C4-2B (cell line): Measurements from ENCODE around the gene DSCAM.

Experiments
- H3K27ac ChIP-seq: fragments of 450-650 bp; 2 replicates; pipeline ENCODE4 v1.5.1; 2017
- ZFX ChIP-seq: fragments of 450-650 bp; IDR thresholded peaks from 2 replicates; pipeline ENCODE4 v1.6.1; 2017
- TF ChIP-seq, protein P1 (sequence below): fragments of 450-650 bp; conservative IDR thresholded peaks from 2 replicates; pipeline ENCODE4 v1.5.1; 2017; ENCODE audit warnings: mild to moderate bottlenecking

Gene DSCAM

DNA sequence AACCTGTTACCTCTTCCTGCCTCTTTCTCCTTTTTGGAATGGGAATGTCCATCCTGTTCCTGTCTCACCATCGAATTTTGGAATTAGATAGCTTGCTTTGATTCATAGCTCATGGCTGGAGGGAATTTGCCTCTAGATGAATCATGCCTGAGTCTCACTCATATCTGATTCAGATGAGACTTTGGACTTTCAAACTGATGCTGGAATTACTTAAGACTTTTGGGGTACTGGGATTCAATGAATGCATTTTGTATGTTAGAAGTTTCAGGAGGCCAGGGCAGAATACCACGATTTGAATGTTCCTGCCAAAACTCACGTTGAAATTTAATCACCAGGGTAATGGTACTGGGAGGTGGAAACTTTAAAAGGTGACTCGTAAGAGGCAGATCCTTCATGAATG lies 132.4 kb downstream of the DSCAM start:
- no peak for TF ChIP-seq ZFX
- TF ChIP-seq, protein P1, sequence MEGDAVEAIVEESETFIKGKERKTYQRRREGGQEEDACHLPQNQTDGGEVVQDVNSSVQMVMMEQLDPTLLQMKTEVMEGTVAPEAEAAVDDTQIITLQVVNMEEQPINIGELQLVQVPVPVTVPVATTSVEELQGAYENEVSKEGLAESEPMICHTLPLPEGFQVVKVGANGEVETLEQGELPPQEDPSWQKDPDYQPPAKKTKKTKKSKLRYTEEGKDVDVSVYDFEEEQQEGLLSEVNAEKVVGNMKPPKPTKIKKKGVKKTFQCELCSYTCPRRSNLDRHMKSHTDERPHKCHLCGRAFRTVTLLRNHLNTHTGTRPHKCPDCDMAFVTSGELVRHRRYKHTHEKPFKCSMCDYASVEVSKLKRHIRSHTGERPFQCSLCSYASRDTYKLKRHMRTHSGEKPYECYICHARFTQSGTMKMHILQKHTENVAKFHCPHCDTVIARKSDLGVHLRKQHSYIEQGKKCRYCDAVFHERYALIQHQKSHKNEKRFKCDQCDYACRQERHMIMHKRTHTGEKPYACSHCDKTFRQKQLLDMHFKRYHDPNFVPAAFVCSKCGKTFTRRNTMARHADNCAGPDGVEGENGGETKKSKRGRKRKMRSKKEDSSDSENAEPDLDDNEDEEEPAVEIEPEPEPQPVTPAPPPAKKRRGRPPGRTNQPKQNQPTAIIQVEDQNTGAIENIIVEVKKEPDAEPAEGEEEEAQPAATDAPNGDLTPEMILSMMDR = no peak
- H3K27ac ChIP-seq = no peak overlapping the region

DNA sequence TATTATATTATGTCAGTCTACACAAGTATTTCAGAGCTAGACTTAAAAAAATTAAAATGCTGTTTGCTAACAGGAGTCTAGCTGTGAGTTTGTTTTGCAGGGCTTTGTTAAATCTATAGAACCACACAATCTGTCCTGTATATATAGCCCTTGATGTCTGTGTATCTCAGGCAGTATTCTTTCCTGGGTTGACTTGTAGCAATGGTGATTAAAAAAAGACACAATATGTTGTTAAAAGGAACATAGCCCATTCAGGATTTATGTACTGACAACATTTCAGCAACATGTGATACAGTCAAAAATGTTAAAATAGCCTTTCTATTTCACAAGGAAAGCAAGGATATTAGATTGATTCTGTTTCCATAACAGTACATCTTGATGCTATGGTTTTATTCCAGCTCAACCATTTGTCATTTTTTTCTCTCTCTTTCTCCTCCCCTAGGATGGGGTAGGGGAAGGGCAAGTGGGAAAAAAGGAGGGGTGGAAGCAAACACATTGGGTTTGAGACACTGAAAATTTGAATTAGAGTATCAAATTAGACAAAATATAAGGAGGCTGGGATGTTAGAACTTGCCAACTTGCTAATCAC lies 139.2 kb downstream of the DSCAM start:
- no peak overlapping the region for H3K27ac ChIP-seq
- TF ChIP-seq, protein P1 = no peak
- no peak for TF ChIP-seq ZFX

GRCh38 chr21:40706806-40707655 lies 139.9 kb downstream of the DSCAM start:
- no peak overlapping the region for H3K27ac ChIP-seq
- no peak for TF ChIP-seq ZFX
- TF ChIP-seq, protein P1 = no peak

- no peak overlapping the region for H3K27ac ChIP-seq
- TF ChIP-seq, protein P1 = no peak
- TF ChIP-seq ZFX = no peak
These were observed 140.8 kb downstream of the DSCAM start for GRCh38 chr21:40706176-40706575.

DNA sequence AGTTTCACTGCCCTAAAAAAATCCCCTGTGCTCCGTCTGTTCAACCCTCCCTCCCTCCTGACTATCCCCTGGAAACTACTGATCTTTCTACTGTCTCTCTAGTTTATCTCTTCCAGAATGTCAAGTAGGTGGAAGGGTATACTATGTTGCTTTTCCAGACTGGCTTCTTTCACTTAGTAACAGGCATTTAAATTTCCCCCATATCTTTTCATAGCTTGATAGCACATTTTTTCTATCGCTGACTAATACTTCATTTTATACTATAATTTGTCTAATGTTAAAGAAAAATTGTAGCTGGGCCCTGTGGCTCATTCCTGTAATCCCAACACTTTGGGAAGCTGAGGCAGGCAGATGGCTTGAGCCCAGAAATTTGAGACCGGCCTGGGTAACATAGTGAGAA lies 142.8 kb downstream of the DSCAM start:
- no peak for TF ChIP-seq ZFX
- TF ChIP-seq, protein P1 = no peak
- H3K27ac ChIP-seq = no peak overlapping the region

- no peak for TF ChIP-seq ZFX
- TF ChIP-seq, protein P1 = no peak
- no peak overlapping the region for H3K27ac ChIP-seq
These were observed 147.6 kb downstream of the DSCAM start for GRCh38 chr21:40699366-40699765.

DNA sequence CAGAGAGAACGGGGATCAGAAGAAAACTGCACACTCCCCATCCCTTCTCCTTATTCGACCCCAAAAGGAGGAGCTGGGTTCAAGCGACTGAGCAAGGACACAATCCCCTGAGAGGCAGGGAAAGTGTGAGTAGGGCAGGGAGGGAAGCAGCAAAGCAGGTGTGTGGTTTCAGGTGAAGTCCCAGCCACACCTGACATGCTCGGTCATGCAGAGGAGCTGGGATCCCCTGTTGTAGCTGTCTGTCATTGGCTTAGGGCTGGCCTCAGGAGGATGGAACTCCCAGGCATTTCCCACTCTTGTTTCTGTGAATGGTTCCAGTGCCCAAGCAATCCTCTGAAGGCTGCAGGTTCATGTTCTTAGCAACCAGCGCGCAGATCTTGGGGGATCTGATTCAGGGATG lies 150.7 kb downstream of the DSCAM start:
- no peak for TF ChIP-seq ZFX
- TF ChIP-seq, protein P1 = no peak

More for the DNA sequence above, 150.7 kb downstream of the DSCAM start:
- no peak overlapping the region for H3K27ac ChIP-seq
